ENCODE measurements around the gene RHOBTB1.

GRCh38 chr10:60962946-60963345 lies 19.0 kb upstream of the RHOBTB1 start:
- TF ChIP-seq POLR2A (IDR thresholded peaks at IDR 0.05; ENCODE audit: low read depth, low read length) (no peak), POLR2AphosphoS5 (IDR thresholded peaks at IDR 0.05; ENCODE audit: low read depth, low read length) (no peak)

Data from GM12892 (cell line).